ENCODE data around the gene CLEC18A.
"Not testable (repeated sequence)": the region's sequence is repeated elsewhere in the genome, so short reads cannot be mapped to it uniquely, and the experiment has no call there.

Gene CLEC18A

DNA sequence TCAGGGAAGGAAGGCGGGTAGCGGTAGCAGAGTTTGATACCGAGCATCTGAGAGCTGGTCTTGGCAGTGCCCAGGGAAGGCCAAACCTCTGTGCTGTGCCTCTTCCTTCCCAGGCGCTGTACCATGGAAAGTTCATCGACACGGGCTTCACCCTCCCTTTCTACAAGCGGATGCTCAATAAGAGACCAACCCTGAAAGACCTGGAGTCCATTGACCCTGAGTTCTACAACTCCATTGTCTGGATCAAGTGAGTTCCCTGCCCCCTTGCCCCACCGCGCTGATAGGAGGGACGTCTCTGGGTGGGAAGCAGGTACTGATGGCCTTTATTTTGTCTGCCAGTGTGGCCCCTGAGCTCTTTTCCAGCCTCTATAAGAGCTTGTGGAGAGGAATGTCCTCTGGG, 15.4 kb upstream of the CLEC18A start:
- no peak for DNase-seq
- TF ChIP-seq GATA1 (IDR thresholded peaks at IDR 0.05; ENCODE audit: low read depth, low read length) (no peak), POLR2A (IDR thresholded peaks at IDR 0.05; ENCODE audit: low read length) (no peak)

DNA sequence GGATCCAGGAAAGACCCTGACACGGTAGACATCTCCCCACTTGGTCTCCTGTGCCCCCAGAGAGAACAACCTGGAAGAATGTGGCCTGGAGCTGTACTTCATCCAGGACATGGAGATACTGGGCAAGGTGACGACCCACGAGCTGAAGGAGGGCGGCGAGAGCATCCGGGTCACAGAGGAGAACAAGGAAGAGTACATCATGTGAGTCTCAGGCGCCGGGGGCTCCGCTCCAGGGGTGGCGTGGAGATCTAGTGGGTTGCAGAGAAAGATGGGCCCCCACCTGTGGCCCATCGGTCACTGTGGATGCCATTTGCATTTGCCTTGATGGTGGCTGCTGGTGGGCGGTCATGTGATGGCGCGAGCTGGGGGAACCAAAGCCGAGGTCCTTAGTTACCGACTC, 14.9 kb upstream of the CLEC18A start:
- DNase-seq = no peak
- TF ChIP-seq GATA1 (IDR thresholded peaks at IDR 0.05; ENCODE audit: low read depth, low read length) (no peak), POLR2A (IDR thresholded peaks at IDR 0.05; ENCODE audit: low read length) (no peak)

DNA sequence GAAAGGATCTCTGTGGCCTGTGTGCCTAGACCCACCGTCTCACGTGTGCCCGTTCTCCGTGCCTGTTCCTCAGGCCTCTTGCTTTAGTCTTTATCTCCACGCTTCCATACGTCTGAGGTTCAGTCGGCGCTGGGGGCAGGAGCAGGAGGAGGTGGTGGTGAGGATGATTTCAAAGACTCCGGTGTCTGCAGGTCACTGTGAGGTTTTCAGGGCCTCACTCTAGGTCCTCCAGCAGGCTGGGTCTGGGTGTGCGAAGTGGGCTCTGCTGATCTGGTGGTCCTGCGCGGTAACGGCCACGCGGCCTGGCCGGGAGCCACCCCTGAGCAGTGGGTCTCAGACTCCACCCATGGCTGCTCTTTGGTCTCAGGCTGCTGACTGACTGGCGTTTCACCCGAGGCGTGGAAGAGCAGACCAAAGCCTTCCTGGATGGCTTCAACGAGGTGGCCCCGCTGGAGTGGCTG, 14.4 kb upstream of the CLEC18A start:
- no peak for DNase-seq
- TF ChIP-seq GATA1 (IDR thresholded peaks at IDR 0.05; ENCODE audit: low read depth, low read length) = no peak
- no peak for TF ChIP-seq POLR2A (IDR thresholded peaks at IDR 0.05; ENCODE audit: low read length)

DNA sequence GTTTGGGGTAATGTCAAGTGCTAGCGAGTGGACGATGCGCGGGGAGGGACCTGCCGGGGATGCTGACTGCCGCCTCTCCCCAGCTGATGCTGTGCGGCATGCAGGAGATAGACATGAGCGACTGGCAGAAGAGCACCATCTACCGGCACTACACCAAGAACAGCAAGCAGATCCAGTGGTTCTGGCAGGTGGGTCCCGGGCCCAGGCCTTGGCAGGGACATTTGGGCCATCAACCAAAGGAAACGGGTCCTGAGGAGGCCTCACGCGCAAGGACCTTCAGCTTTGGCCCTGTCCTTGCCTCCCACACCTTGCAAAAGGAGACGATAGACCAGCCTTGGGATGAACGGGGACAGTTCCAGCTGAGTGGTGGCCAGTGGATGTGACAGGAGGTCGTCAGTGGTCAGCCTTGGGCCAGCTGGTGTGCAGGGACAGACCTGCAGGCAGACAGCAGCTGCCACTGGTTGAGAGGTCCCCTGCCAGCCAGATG, 13.6 kb upstream of the CLEC18A start:
- no peak for TF ChIP-seq GATA1 (IDR thresholded peaks at IDR 0.05; ENCODE audit: low read depth, low read length)
- TF ChIP-seq POLR2A (IDR thresholded peaks at IDR 0.05; ENCODE audit: low read length) = no peak
- no peak for DNase-seq

DNA sequence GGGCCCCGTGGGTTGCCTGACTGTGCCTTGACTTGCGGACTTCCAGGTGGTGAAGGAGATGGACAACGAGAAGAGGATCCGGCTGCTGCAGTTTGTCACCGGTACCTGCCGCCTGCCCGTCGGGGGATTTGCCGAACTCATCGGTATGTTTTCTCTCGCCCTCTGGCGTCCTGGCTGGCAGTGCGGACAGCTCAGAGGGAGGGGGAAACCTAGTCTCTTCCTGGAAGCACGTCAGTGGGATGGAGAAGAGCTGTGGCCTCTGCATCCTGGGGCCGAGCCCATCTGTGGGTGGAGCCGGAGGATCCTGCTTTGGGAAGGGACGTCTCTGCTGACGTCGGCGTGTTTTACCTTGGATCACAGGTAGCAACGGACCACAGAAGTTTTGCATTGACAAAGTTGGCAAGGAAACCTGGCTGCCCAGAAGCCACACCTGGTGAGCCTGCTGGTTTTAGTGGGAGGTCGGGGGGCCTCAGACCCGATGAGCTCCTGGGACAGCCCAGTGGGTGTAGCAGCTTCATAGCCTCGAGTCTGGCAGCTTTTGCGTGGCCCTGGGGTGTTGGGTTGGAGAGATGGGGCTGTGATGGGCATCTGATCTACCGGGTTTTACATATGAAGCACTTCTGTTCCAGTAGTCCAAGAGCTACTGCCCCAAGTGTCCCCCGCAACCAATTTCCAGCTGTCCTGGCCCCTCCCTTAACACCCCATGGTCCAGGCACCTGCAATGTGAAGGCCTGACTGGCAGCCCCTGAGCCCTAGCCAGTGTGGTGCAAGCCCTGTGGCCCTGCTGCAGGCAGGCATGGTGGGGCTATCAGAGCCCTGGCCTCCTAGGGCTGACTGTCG, 11.9 kb upstream of the CLEC18A start:
- no peak for DNase-seq
- TF ChIP-seq POLR2A (IDR thresholded peaks at IDR 0.05; ENCODE audit: low read length) (no peak), GATA1 (IDR thresholded peaks at IDR 0.05; ENCODE audit: low read depth, low read length) (no peak)

DNA sequence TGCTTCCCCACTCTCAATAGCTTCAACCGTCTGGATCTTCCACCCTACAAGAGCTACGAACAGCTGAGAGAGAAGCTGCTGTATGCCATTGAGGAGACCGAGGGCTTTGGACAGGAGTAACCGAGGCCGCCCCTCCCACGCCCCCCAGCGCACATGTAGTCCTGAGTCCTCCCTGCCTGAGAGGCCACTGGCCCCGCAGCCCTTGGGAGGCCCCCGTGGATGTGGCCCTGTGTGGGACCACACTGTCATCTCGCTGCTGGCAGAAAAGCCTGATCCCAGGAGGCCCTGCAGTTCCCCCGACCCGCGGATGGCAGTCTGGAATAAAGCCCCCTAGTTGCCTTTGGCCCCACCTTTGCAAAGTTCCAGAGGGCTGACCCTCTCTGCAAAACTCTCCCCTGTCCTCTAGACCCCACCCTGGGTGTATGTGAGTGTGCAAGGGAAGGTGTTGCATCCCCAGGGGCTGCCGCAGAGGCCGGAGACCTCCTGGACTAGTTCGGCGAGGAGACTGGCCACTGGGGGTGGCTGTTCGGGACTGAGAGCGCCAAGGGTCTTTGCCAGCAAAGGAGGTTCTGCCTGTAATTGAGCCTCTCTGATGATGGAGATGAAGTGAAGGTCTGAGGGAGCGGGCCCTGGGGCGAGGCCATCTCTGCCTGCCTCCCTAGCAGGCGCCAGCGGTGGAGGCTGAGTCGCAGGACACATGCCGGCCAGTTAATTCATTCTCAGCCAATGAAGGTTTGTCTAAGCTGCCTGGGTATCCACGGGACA, 11.1 kb upstream of the CLEC18A start:
- DNase-seq = no peak
- TF ChIP-seq GATA1 (IDR thresholded peaks at IDR 0.05; ENCODE audit: low read depth, low read length) (no peak), POLR2A (IDR thresholded peaks at IDR 0.05; ENCODE audit: low read length) (no peak)

DNA sequence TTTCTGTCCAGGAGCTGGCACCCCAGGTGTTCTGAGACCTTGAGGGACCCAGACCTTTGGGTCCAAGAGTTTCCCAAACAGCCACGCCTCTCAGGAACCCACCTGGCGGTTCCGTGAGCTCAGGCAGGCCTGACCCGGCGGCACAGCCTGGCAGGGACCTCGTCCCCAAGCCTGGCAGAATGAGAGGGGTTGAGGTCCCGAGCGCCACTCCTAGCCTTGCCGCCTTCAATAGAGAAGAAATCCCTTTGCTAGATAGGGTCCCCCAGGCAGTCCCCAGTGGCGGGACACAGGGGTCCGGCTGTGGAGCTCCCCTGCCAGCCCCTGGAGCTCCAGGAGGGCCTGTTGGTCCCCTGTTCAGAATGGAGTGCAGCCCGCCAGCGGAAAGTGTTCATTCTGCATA, 10.5 kb upstream of the CLEC18A start:
- TF ChIP-seq GATA1 (IDR thresholded peaks at IDR 0.05; ENCODE audit: low read depth, low read length) = no peak
- no peak for TF ChIP-seq POLR2A (IDR thresholded peaks at IDR 0.05; ENCODE audit: low read length)
- no peak for DNase-seq

DNA sequence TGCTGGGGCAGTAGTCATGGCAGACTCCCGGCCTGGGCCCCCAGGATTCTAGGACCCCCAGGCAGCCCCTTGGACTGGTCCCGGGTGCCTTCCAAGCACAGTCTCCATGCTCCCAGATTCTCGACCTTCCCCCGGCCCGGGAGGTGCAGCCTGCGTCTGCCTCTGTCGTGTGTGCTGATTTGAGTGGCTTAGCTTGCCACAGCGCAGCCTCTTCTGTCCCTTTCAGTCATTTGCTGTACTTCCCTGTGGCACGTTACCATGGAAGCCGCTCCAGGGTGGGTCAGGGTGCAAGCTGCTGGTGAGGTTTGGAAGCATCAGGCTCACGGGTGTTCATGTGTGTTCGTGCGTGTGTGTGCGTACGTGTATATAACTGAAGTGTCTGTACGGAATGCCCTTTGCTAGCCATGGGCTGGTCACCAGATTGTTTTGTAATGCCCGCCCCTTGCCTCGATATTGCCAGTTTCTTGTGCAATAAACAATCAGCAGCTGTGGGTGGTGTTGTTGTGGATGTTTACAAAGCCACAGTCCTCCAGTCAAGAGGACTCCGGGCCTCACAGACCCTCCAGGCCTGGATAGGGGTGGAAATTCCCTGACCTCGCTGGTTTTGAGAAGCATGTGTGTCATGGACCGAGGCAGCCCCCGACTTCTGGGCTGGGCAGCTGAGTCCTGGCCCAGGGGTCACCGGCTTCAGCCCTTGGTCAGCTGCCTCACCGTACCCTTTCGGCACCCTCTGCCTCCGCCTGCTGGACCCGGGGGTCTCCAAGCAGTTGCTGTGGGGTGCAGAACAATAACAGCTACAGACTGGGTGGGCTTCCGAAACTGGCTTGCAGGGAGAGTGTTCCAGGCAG, 9.7 kb upstream of the CLEC18A start:
- no peak for TF ChIP-seq POLR2A (IDR thresholded peaks at IDR 0.05; ENCODE audit: low read length)
- TF ChIP-seq GATA1 (IDR thresholded peaks at IDR 0.05; ENCODE audit: low read depth, low read length) = no peak
- DNase-seq = no peak

DNA sequence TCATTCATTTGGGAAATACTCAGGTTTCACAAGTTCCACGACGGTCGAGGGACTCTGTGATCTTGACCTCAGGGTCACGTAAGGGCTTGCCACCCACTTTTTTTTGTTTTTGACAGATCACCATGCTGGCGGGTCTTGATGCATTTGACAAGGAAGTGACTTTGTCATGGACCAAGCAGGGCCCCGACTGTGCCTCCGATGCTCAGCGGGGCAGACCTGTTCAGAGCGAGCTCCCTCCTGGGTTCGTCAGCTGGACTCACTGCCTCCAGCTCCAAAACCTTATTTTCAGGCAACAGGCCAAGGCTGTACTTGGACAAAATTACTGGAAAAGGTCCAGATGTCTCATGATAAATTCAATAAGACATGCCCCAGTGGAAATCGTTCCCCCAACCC, 9.0 kb upstream of the CLEC18A start:
- TF ChIP-seq POLR2A (IDR thresholded peaks at IDR 0.05; ENCODE audit: low read length) (no peak), GATA1 (IDR thresholded peaks at IDR 0.05; ENCODE audit: low read depth, low read length) (no peak)
- DNase-seq = no peak

DNA sequence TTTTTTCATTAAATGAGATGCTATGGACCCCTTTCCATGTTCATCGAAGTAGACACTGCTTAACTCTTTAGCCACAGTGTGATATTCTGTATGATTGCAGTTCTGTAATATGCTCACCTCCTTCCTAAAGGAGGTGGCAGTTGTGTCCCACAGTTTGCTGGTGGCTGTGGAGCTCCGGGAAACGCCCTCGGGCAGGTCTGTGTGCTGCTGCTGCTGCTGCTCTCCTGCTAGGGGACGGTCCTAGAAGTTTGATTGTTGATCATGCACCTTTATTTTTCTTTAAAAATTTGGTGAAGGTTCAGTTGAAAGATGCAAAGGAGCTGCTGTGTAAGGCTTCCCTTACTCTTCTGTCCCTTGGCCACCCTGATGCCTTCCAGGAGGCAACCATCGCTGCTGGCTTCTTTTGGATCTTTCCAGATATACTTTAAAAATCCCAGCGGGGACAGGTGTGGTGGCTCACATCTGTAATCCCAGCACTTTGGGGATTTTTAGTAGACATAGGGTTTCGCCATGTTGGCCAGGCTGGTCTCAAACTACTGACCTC, 8.4 kb upstream of the CLEC18A start:
- DNase-seq = no peak
- TF ChIP-seq GATA1 (IDR thresholded peaks at IDR 0.05; ENCODE audit: low read depth, low read length) = no peak

DNA sequence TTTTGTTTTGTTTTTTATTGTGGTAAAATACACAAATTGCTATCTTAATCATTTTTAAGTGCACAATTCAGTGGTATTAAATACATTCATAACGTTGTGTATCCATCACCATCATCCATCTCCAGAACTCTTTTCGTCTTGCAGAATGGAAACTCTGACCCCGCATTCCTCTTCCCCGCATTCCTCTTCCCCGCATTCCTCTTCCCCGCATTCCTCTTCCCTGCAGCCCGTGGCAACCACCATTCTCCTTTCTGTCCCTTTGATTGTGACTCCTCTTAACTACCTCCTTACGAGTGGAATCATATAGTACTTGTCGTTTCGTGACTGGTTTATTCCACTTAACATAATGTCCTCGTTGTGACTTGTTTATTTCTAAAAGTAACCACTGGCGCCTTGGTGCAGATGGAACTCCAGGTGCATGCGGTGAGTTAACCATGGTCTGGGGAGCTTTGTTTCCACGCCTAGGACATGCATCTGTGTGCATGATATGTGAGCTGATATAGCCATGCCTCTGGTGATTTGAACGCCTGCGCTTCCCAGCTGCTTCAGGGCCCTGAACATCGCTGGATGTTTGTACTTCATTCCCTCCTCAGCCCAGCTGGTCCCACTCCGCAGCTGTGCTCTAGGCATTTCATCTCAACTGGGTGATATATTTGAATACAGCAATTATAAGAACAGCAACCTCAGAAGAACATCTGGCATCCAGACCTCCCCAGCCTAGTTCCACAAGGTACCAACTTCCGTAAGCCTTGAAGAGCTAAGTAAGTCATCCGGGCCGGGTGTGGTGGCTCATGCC, 7.7 kb upstream of the CLEC18A start:
- not testable (repeated sequence) for DNase-seq

DNA sequence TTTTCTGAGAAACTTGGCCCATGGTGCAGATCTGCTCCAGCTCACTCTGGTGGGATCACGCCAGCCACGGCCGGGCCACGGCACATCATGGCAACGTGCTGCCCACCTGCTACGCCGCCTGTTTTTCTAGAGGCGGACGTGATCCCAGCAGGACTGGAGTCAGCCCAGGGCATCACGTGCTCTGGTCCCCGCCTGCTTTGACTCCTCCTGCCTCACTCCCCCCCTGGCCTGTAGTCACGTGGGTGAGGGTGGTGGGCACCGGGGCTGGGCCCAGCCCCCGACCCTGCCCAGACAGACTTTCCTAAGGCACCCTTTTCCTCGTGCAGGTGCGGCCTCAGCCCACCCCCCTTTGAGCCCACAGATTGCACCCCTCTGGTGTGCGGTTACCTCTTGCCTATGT, 723 bp upstream of the CLEC18A start:
- not testable (repeated sequence) for DNase-seq

DNA sequence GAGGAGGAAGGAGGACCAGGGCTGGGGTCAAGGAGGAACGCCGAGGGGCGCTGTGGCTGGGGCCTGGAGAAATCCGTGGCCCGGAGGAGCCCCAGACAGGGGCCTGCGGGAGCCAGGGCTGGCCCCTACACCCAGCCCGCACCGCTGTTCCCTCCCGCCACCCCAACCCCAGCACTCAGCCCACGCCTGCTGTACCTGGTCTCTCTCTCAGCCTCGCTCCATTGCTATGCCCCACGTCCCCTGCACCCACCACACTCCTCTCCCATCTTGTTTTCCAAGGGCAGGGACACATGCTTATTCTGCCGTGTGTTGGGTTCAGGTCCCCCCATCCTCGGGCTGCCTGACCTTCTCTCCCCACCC, 518 bp downstream of the CLEC18A start:
- DNase-seq = not testable (repeated sequence)

DNA sequence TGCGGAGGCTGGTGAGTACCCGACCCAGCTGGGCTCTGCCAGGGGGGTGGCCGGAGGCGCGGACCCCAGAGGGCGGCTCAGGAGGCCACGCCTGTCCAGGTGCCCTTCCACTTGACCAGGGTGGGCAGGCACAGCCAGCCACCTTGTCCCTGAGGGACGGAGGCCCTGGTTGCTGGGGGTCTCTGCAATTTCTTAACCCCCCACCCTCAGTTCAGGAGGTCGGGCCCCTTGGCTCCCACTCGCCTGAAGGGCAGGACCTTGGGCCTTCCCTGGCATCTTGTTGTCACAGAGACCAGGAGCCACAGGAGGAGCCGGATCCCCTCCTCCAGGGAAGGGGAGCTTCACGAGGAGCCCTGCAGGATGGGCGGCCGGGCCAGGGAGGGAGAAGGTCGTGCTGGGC, 982 bp downstream of the CLEC18A start:
- DNase-seq = not testable (repeated sequence)

DNA sequence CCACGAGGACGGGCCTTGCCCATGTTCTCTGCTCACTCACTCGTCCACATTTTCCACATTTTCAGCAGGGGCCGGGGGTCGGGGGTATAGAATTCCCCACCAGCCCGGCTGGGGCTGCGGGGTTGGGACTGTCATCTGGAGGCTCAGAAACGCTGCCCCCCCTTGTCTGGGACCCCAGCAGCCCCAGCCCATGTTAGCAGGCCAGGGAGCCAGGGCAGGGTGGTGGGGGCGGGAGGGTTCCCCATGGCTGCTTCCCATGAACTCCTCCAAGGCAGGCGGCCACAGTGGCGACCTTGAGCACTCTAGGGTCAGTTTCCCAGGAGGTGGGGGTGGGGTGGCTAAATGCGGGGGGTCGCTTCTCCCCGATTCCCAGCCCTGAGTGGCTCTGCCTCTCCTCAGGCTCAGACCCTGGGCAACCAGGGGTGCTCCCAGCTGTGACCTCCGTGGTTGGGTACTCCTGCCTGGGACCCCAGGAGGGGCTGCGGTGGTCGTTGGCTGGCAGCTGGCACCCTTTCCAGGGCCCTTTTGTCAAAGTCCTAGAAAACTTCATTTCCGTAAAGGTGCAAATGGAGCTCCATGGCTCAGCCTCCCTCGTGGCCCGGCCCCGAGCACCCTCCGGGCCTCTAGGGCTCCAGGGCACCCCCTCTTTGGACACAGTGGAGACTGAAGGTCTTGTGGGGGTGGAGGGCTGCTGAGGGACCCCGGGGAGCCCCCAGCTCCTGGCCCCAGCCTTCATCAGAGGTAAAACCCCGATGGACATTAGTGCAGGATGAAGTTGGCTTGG, 1.6 kb downstream of the CLEC18A start:
- not testable (repeated sequence) for DNase-seq

DNA sequence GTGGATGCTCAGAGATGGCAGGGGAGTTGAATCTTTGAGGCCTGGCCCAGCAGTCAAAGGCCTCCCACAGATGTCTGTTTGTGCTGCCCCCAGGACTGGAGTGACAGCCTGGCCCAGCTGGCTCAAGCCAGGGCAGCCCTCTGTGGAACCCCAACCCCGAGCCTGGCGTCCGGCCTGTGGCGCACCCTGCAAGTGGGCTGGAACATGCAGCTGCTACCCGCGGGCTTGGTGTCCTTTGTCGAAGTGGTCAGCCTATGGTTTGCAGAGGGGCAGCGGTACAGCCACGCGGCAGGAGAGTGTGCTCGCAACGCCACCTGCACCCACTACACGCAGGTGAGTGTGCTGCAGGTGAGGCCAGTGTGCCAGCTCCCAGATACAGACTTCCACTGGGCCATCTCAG, 3.1 kb downstream of the CLEC18A start:
- not testable (repeated sequence) for DNase-seq

DNA sequence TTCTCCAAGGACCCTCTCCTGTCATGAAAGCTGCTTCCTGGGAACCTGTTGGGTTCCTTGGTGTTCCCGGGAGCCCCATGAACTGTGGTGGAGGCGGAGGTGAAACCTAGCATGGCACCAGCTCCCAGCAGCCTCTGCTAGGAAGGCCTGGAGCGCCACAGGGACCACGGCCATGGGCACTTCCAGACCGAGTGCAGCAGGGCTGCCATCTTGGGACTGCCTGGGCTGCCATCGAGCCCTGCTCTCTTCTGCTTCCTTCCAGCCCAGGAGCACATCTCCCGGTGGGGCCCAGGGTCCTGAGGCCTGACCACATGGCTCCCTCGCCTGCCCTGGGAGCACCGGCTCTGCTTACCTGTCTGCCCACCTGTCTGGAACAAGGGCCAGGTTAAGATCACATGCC, 12.2 kb downstream of the CLEC18A start:
- not testable (repeated sequence) for DNase-seq

DNA sequence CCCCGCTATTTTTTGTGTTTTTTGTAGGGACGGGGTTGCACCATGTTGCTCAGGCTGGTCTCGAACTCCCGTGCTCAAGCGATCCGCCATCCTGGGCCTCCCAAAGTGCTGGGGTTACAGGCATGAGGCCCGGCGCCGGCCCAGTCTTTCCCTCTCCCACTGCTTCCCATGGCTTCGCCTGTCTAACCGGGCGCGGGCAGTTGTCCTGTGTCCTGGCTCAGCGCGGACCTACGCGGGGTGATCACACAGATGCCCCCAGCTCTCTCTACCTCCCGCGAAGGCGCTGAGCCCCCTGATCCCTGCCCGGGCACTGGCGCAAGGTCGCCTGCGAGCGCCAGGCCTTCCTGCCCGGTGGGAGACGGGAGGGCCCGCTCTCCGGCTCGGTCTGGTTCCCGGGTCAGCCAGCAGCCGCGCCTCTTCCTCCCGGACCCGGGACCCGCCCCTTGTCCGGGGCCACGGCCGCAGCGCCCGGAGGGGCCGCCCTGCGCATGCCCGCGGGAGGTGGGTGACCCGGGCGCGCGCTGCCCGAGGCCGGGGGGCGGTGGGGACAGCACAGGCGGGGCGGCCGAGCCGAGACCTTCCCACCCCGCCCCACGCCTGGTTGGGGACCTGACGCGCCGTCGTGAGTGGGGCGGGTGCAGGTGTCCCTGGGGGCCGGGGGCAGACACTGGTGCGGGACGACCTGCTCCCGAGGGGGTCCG, 14.0 kb downstream of the CLEC18A start:
- not testable (repeated sequence) for DNase-seq
